H7 (cell line): ENCODE measurements around the gene TBX10. TPM values are rescaled to one million over a fixed set of nuclear protein-coding genes. Genes with fewer than 3 reads are reported as not detected.
"Not testable (repeated sequence)": the region's sequence is repeated elsewhere in the genome, so short reads cannot be mapped to it uniquely, and the experiment has no call there.

Source experiments
- DNase-seq: peaks from one replicate; pipeline ENCODE4 v3.0.0; 2012
- H3K27me3 ChIP-seq: 2 replicates; pipeline ENCODE4 v1.6.0; 2011; ENCODE audit warnings: mild to moderate bottlenecking, low read length; ENCODE audit not compliant: control insufficient read depth, insufficient read depth
- H3K36me3 ChIP-seq: replicated peaks from 2 replicates; pipeline ENCODE4 v1.5.1; 2011; ENCODE audit warnings: low read length; ENCODE audit not compliant: control insufficient read depth, insufficient read depth
- H3K4me3 ChIP-seq: 2 replicates; pipeline ENCODE4 v1.5.1; 2011; ENCODE audit warnings: low read depth, mild to moderate bottlenecking, control low read depth, low read length, moderate library complexity; ENCODE audit not compliant: insufficient read depth
- total RNA-seq: library from RNA; depleted of rRNA; stranded (reverse); fragments of >200 nt; shearing (Covaris generic); gene quantifications from 2 replicates; pipeline ENCODE4 v1.2.3, GENCODE V29; 2014

The TBX10 gene
- total RNA-seq, 1 experiment from 2014 or later, result not detected

DNA sequence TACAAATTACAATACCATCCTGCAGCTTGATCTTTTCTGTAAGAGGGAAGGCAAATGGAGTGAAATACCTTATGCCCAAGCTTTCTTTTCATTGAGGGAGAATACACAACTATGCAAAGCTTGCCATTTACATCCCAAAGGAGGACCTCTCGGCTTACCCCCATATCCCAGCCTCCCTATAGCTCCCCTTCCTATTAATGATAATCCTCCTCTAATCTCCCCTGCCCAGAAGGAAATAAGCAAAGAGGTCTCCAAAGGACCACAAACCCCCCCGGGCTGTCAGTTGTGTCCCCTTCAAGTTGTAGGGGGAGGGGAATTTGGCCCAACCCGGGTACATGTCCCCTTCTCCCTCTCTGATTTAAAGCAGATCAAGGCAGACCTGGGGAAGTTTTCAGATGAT, 17.6 kb downstream of the TBX10 start:
- H3K27me3 ChIP-seq, DNase-seq, H3K36me3 ChIP-seq: not testable (repeated sequence)
- H3K4me3 ChIP-seq, result peak overlapping the region; percentile 67; the same call in 1 of the 2 replicates

DNA sequence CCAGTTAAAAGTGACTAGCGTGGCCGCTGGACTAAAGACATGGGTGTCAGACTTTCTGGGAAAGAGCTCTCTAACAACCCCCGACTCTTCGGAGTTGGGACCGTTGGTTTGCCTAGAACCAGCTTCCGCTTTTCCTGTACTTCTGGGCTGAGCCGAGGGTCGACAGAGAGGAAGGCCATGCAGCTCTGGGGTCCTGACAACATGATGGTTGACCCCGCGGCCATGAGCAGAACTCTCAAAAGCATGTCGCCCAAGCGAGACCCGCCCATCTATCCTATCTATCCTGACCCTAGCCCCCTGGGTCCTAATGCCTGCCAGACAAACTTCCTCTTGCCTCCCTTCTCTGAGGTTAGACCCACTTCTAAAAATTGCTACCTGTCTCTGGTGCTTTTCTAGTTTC, 18.9 kb downstream of the TBX10 start:
- not testable (repeated sequence) for H3K27me3 ChIP-seq, H3K36me3 ChIP-seq
- peak overlapping the region; percentile 67 for H3K4me3 ChIP-seq
- DNase-seq, result peak; percentile 37

DNA sequence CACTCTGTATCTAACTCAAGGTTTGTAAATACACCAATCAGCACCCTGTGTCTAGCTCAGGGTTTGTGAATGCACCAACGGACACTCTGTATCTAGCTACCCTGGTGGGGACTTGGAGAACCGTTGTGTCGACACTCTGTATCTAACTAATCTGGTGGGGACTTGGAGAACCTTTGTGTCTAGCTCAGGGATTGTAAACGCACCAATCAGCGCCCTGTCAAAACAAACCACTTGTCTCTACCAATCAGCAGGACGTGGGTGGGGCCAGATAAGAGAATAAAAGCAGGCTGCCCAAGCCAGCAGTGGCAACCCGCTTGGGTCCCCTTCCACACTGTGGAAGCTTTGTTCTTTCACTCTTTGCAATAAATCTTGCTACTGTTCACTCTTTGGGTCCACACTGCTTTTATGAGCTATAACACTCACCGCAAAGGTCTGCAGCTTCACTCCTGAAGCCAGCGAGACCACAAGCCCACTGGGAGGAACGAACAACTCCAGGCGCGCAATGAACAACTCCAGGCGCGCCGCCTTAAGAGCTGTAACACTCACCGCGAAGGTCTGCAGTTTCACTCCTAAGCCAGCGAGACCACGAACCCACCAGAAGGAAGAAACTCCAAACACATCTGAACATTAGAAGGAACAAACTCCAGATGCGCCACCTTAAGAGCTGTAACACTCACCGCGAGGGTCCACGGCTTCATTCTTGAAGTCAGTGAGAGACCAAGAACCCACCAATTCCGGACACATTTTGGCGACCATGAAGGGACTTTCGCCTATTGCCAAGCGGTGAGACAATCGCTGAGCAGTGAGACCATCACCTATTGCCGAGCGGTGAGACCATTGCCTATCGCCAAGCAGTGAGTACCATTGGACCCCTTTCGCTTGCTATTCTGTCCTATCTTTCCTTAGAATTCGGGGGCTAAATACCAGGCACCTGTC, 19.6 kb downstream of the TBX10 start:
- peak overlapping the region; percentile 67 for H3K4me3 ChIP-seq
- DNase-seq, result not testable (repeated sequence)

DNA sequence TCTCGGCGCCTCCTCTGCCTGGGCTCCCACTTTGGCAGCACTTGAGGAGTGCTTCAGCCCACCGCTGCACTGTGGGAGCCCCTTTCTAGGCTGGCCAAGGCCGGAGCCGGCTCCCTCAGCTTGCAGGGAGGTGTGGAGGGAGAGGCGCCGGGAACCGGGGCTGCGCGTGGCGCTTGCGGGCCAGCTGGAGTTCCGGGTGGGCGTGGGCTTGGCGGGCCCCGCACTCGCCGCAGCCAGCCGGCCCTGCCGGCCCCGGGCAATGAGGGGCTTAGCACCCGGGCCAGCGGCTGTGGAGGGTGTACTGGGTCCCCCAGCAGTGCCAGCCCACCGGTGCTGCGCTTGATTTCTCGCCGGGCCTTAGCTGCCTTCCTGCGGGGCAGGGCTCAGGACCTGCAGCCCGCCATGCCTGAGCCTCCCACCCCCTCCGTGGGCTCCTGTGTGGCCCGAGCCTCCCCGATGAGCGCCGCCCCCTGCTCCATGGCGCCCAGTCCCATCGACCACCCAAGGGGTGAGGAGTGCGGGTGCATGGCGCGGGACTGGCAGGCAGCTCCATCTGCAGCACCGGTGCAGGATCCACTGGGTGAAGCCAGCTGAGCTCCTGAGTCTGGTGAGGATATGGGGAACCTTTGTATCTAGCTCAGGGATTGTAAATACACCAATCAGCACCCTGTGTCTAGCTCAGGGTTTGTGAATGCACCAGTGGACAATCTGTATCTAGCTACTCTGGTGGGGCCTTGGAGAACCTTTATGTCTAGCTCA, 20.5 kb downstream of the TBX10 start:
- peak overlapping the region; percentile 33; the same call in 1 of the 2 replicates for H3K4me3 ChIP-seq
- H3K27me3 ChIP-seq, DNase-seq, H3K36me3 ChIP-seq: not testable (repeated sequence)

More for the DNA sequence above, 19.6 kb downstream of the TBX10 start:
- H3K27me3 ChIP-seq, H3K36me3 ChIP-seq: not testable (repeated sequence)

DNA sequence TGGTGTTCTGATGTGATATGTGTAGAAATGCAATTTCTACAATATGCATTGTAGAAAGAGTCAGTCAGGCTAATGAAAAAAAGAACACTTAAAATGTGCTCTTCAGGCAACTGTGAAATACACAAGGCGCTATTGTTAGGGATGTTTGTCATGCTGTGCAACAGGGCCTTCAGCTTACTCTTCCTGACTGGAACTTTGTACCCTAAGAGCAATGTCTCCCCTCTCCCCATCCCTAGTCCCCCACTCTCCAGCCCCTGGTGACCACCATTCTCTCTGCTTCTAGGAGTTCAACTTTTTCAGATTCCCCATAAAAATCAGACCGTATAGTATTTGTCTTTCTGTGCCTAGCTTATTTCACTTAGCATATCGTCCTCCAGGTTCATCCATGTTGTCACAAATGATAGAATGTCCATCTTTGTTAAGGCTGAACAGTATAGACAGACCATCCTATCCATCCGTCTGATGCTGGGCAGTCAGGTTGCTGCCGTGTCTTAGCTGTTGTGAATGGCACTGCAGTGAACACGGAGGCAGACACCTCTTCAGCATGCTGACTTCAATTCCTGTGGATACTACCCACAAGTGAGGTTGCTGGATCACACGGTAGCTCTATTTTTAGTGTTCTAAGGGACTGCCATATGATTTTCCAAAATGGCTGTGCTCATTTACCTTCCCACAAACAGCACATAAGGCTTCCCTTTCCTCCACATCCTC, 22.2 kb downstream of the TBX10 start:
- no peak for DNase-seq
- Histone ChIP-seq H3K27me3 (peaks cover 2% of the 10 kb centered on the region; the same call in 1 of the 2 replicates), H3K4me3 (no peak overlapping the region), H3K36me3 (no peaks in the 10 kb centered on the region; the same call in 1 of the 2 replicates)

DNA sequence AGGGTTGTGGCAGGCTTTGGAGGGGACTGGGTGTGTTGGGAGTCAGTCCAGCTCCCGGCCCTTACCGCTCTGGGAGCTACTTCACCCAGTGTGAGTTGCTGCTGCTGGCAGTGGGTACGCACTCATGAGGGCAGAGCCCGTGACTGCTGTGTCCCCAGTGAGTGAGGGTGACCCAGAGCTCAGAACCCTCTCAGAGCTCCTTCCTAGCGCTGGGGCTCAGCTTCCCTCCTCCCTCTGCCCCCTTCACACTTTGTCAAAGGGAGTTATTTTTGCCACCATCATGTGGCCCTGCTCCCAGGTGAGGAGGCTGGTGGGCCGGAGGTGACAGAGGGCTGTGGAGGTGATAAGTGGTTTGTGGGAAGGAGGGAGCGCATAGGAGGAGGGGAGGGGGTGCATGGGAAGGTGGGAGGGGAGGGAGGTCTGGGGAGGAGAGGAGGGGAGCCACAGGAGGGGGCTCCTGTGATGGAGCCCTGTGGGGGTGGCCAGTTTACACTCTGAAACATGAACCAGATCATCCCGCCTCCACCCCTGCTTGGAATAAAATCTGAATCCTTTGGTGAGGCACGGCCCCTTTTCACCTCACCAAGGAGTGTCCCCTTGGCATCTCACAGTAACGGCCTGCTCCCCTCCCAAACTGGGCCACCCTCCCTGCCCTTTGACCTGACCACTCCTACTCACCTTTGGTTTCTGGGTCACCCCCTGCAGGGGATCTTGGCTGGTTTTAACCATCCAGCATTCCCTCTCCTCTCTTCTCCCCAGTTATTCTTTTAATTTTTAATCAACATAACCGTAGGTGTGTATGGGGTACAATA, 22.9 kb downstream of the TBX10 start:
- DNase-seq, result peak; percentile 61
- H3K4me3 ChIP-seq, result no peak overlapping the region

DNA sequence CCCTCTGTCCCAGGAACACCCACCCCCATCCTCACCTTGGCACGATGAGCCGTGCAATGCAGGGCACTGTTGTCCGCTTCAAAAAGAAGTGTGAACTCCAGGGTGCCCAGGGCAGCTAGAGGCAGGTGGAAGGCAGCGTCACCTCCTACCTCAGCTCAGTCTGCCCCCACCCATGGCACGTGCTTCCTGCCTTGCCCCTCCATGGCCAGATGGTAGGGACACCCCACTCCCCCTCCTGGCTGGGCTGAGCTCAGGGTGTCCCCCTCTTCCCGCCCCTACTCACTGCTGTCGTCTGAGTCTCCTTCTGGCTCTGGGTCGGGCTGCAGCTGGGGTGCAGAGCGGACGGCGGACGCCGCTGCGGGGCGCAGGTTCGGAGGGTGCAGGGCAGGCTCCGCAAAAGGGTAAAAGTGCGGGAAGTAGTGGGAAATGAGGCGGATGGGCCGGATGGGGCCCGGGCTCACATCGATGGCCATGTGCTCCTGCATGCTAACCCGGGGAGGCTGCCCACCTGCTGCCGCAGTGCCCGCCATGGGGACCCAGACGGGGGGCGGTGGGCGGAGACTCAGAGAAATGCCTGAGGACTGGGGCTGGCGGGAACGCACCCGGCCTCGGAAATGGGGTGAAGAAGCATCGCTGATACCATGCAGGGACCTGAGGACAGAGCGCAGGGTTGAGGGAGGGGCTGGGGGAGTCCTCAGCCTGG, 23.7 kb downstream of the TBX10 start:
- DNase-seq, result no peak
- H3K27me3 ChIP-seq, result peaks cover 2% of the 10 kb centered on the region; the same call in 1 of the 2 replicates
- H3K4me3 ChIP-seq, result no peak overlapping the region
- H3K36me3 ChIP-seq, result peaks cover 3% of the 10 kb centered on the region

More for the DNA sequence above, 22.9 kb downstream of the TBX10 start:
- Histone ChIP-seq H3K36me3 (no peaks in the 10 kb centered on the region; the same call in 1 of the 2 replicates), H3K27me3 (peaks cover 2% of the 10 kb centered on the region; the same call in 1 of the 2 replicates)

DNA sequence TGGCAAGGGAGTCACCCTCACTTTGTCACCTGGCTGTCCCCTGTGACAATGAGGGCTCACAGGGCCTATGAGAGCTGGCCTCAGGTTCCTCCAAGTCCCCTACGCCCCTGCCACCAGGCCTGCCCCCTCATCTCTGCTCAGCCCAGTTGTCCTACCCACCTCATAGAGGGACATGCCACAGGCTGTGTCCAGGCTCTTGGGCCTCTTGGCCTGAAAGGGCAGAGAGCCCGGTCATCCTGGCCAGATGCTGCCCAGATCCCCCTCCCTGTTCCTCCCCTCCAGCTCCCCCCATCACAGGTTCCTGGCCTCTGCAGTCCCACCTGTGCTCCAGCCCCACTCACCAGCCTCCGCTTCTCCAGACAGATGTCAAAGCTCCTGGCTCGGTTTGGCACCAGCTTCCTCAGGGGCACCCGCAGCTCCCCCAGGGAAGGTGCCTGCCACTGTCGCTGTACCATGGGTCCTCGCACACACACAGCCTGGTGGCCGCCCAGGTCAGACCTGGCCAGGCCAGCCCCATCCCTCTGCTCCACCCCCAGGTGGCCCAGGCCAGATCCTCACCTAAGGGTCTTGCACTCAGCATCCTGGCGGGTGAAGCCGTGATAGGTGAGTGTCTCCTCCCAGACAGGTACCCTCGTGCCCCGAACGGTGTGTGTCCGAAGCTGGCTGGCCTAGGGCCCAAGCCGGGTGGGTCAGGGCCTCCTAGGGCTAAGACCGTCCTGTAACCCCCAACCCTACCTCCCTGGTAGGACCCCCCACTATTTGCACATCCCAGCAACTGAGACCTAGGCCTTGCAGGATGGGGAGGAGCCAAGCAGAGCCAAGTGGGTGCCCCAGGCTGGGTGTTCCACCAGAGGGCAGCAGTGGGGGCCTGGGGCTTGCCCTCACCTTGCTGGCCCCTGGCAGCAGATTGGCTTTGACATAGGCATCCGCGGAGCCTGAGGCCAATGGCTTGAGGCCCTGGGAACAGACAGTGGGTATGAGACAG, 24.5 kb downstream of the TBX10 start:
- DNase-seq, result peak; percentile 89
- peaks cover 5% of the 10 kb centered on the region for H3K36me3 ChIP-seq
- H3K4me3 ChIP-seq, result no peak overlapping the region
- H3K27me3 ChIP-seq, result peaks cover 2% of the 10 kb centered on the region; the same call in 1 of the 2 replicates

DNA sequence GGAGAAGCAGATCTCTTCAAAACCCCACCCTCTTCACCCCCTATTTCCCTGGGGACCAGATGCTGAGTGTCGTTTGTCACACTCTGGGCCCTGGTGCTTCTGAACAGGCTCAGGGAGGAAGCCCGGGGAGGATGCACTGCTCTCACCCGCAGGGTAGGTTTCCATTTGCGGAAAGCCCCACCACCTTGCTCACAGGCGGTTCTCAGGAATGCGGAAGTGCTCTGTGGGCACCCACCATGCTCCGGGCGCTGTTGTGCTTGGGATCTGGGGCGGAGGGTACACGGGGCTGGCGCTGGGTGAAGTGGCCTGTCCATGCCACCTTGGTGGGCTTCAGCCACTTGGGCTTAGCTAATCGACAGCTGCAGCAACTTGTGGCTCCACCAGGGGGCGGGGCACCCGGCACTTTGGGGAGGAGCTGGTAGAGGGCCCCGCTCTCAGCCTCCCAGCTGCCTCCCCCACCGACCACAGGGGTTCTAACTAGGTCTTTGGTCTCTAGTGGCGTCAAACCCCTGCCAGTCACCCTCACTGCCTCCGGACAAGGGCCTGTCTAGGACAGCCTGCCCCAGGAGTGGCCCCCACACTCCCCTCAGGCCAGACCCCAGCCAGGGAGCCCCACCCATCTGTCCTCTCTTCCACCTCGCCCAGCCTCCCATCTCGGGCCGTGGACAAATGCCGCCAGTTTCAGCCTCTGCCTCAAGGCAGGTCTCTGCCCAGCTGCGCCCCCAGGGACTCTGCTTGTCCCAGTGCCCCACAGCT, 25.4 kb downstream of the TBX10 start:
- DNase-seq, result peak; percentile 91
- peaks cover 2% of the 10 kb centered on the region; the same call in 1 of the 2 replicates for H3K27me3 ChIP-seq
- peak overlapping the region; percentile 25 for H3K4me3 ChIP-seq
- peaks cover 10% of the 10 kb centered on the region for H3K36me3 ChIP-seq

DNA sequence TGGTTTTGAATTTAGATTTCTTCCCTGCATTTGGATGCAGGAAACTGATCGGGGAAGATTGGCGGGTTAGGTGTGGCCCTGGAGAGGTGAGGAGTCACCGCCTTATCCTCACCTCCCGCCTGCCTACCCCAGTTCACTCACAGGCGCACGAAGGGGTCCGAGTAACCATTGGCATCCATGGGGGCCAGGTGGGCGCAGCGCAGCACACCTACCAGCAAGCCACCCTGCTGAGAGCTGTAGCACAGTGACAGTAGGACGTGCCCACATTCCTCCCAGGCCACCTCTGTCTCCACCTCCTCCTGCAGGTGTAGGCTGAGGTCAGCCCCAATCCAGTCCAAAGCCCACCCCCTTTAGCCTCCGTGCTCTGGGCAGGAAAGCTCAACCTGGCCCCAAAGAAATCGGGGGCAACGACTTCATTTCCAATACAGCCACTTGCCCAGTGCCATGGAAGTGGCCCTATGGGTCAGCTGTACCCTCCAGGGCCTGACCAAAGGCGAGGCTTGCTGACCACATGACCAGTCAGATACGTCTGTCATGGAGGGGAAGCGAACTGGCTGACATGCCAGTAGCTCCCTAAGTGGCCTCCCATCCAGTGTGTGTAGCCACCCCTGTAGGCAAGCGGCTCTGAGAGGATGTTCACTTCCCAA, 26.1 kb downstream of the TBX10 start:
- no peak overlapping the region for H3K4me3 ChIP-seq
- no peak for DNase-seq
- peaks cover 16% of the 10 kb centered on the region for H3K36me3 ChIP-seq
- H3K27me3 ChIP-seq, result peaks cover 2% of the 10 kb centered on the region; the same call in 1 of the 2 replicates

DNA sequence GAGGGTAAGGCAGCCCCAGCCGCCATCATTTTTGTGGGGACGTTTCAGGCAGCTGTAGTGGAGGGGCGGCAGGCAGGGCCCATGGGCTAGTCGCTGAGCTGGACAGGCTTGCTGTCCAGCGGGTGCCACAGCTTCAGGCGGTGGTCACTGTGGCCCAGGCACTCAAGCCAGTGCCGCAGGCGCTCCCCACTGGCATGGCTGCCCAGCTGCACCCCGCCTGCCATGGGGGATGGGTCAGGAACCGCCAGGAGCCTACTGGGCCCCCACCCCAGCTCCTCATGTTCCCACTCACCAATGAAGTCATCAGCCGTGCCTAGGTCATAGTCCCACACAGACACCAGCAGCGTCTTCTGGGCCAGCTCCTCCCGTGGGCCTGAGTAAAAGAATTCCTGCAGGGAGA, 26.8 kb downstream of the TBX10 start:
- no peak for DNase-seq
- Histone ChIP-seq H3K4me3 (no peak overlapping the region), H3K27me3 (peaks cover 2% of the 10 kb centered on the region; the same call in 1 of the 2 replicates), H3K36me3 (peaks cover 16% of the 10 kb centered on the region)
